HG03103 (cell line): ENCODE measurements around the gene FLRT1.

ENCODE experiments used
- ATAC-seq: cut with Tn5 transposase; IDR thresholded peaks from one replicate; pipeline ENCODE4 v1.9.1; 2021; ENCODE audit warnings: low read depth; ENCODE audit not compliant: unreplicated experiment

FLRT1 gene

GRCh38 chr11:64064374-64065140 is 28.8 kb downstream of the FLRT1 start:
- no peak for ATAC-seq

DNA sequence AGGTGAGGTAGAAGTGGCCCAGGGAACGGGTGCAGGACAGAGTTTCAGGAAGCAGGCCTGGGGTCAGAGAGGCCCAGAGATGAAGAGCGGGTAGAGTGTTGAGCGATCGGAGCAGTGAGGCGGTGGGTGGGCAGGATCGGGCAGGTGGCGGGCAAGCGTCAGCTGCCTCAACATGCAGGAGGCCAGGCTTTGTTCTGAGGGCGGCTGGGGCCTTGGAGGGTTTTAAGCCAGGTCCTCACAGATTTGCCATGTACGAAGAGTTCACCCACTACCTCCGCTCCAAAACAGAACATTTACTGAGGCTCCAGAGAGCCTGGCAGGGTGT is 29.4 kb downstream of the FLRT1 start:
- ATAC-seq: no peak

GRCh38 chr11:64065712-64066111 is 30.0 kb downstream of the FLRT1 start:
- ATAC-seq: no peak

DNA sequence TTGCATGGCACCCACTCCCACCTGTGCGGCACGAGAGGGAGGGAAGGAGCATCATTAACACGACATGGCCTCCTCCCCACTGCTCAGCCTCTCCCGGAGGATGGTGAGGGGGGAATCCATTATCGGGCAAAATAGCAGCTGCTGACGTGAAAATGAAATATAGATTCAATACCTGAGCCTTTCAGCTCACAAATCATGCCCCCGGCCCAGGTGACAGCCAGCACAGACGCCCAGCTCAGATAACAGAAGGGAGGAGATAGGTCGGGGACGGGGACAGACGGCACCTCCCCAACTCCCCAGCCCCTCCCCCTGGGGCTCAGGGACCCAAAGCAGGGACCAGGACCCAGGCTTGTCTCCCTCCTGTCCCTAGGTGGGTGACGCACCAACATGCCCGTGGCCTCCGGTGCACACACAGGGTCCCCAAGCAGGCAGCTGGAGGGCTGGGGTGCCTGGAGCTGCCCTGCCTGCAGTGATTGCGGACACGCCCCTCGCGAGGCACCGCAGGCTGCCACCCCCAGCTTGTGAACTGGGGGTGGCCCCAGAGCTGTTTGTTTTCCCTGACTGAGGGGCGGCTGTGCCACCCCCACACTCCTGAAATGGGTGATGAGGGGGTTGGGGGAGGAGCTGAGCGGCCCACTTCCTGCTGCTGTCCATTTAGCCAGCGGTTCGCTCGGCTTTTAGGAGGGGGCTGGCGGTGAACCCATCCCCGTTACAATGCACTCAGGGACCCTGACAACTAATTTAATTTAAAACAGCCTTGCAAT is 31.7 kb downstream of the FLRT1 start:
- ATAC-seq: no peak

GRCh38 chr11:64068705-64069400 is 33.1 kb downstream of the FLRT1 start:
- no peak for ATAC-seq

DNA sequence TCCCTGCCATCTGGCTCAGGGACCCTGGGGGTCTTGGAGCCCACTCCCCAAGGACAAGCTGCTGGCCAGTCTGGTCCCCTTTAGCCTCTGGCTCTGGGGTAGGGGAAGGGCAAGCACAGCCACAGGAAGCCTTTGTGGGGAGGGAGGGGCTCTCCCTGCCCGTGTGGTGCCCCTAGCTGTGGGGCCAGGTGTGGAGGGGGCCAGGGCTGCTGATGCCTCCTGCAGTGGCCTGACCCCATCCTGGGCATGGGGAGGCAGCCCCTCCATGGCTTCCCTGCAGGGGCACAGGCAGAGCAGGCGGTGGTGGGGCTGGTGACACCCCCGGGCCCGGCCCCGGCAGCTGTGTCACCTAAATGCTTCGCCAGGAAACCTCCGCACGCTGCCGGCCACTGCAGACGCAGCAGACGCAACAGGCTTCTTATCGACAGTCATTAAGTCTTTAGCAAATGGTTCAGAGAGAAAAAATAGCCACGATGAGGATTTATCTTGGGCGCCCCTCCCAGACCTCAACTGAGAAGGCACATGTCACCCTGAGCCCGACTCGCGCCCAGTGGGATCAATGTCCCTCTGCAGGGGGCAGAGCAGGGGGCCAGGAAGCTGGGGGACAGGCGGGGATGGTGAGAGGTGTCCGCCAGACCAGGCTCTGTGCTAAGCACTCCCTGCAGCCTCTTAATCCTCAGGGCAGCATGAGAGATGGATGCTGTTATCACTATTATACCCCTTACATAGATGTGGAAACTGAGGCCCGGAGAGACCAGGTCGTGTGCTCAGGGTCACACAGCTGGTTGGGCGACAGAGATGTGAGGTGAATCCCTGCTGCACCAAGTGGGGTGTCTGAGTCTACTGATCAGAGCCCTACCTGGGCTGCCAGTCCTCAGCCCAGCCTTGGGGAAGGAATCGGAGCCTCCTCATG is 33.9 kb downstream of the FLRT1 start:
- no peak for ATAC-seq

- ATAC-seq: no peak
These were observed 34.6 kb downstream of the FLRT1 start for GRCh38 chr11:64070314-64070681.

DNA sequence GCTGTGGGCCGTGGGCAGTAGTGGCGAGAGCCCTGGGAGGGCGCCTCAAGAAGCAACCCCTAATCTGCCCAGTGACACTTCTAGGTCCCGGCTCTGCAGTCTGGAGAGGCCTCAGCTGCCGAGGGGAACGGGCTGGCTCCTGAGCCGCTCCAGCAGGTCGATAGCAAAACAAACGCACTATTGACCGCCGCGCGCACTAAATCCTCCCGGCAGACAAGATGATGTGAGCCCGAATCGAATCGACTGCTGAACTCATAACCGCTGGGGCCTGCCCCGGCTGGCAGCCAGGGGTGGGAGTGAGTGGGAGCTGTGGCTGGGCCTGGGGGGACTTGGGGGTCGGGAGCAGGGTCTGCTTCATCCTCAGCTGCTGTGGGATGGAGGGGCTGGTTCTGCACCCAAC is 36.1 kb downstream of the FLRT1 start:
- no peak for ATAC-seq

DNA sequence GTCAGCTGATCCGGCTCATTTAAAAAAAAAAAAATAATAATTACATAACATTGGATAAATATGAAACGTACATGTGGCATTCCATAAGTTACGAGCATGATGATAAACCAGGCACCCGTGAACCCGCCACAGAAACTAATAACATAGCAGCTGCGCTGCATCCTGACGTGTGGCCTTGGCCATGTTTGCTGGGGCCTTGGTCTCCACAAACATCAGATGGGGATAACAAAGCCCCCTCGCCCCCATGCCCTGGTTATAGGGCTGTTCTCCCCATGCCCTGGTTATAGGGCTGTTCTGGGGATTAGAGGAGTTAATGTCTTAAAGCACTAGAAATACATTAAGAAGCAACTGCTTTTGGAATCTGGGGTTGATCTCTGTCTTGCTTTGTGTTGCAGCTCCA is 36.7 kb downstream of the FLRT1 start:
- ATAC-seq: no peak

GRCh38 chr11:64072871-64073270 is 37.1 kb downstream of the FLRT1 start:
- no peak for ATAC-seq

- no peak for ATAC-seq
These were observed 37.8 kb downstream of the FLRT1 start for GRCh38 chr11:64073542-64073941.

- ATAC-seq: no peak
These were observed 38.5 kb downstream of the FLRT1 start for GRCh38 chr11:64074239-64074638.

DNA sequence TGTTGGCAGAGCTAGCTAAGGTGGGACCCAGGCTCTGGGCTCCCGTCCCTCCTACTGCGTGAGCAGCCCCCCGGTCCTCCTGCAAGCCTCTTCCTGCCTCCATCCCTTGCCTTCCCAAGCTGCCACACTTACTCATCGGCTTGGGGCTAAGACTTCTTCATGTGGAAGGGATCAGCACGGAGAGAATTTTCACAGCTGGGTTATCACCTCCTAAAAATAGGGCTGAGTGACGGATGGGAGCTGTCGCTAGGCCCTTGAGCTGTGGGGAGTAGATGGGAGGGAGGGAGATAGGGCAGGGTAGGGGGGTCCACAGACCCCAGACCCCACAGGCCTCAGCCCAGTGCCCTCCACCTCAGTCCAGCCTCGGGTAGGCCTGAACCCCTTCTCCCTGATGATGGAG is 41.0 kb downstream of the FLRT1 start:
- no peak for ATAC-seq

- no peak for ATAC-seq
These were observed 41.9 kb downstream of the FLRT1 start for GRCh38 chr11:64077607-64078006.

GRCh38 chr11:64078284-64078683 is 42.6 kb downstream of the FLRT1 start:
- no peak for ATAC-seq

DNA sequence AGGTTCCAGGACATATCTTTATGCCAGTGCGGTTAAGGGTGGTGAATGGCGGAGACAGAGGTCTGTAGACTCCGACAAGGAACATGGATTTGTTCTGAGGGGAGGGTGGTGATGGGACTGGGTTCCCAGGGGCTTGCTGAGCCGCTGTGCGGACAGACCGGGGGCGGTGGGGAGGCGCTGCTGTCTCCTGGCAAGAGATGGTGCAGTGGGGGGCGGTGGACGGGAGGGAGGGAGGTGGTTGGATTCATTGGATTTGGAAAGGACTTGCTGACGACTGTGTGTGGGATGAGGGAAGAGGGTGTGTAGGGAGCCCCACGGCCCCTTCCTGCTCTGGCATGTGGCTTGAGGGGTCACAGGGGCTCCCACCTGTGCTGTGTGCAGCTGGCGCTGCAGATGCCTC is 43.2 kb downstream of the FLRT1 start:
- no peak for ATAC-seq

- no peak for ATAC-seq
These were observed 44.7 kb downstream of the FLRT1 start for GRCh38 chr11:64080390-64080789.

- no peak for ATAC-seq
These were observed 46.2 kb downstream of the FLRT1 start for GRCh38 chr11:64081745-64082442.

DNA sequence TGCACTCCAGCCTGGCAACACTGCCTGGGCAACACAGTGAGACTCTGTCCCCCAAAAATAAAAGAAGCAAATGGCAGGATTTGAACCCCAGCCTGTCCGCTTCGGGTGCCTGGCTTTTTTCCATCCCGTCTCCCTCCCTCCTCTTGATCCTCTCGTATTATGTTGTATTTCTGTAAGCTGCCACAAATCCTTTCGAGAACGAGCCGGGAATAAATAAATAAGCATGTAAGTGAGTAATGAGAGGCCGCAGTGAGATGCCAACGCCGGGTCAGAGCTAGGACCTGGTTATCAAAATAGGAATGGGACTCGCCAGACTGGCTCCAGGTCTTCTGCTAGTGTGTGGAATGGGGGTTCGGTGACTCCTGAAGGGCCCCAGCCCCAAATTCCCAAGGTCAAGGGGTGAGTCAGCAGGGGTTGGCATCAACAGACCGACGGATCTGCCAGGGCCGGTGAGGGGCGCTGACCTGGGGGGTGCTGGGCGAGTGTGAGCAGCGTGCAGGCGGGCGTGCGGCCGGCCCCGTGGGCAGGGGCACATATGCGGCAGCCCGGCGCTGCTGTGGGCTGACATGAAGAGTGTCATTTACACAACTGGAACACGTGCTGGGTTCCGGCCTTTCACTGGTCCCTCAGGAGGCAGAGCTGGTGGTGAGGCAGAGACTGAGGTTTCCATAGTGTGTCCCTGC is 47.8 kb downstream of the FLRT1 start:
- no peak for ATAC-seq
